HCT116 (cell line): ENCODE results near the gene MAGOH. TPM values are rescaled to one million over a fixed set of nuclear protein-coding genes. Genes with fewer than 3 reads are reported as not detected.

Experiments used
- ATAC-seq: fragments of 200-7000 bp; cut with Tn5 transposase; 2 replicates; pipeline ENCODE4 v1.9.1; 2020; ENCODE audit warnings: mild to moderate bottlenecking, moderate library complexity
- BruUV-seq: library from RNA; stranded (reverse); fragments of 400-500 nt; replicated peaks from 2 replicates; lab custom pipeline; 2021; lab: Mats Ljungman, UMichigan
- CTCF ChIA-PET: fragments of 300-600 bp; sonication (Branson Sonifier 250); formaldehyde crosslinking; loops from one replicate; lab custom pipeline; 2021; ENCODE audit warnings: antibody characterized with exemption; lab: Charles Lee
- POLR2A ChIA-PET: fragments of 300-600, 350-600 bp; sonication (Branson Sonifier 250); formaldehyde crosslinking; loops from one replicate; lab custom pipeline; 2021; ENCODE audit warnings: antibody characterized with exemption; lab: Charles Lee
- RAD21 ChIA-PET, 2 experiments: fragments of 300-600 bp; sonication (Branson Sonifier 250); formaldehyde crosslinking; loops; one replicate each; lab custom pipeline; 2023; ENCODE audit warnings: low total read pairs in 2 of 2; ENCODE audit not compliant: uncharacterized antibody in 2 of 2, unreplicated experiment in 2 of 2, low non-redundant PET in 1 of 2; lab: Charles Lee
- DNase-seq: peaks from one replicate; pipeline ENCODE4 v3.0.0-alpha.2; 2010; ENCODE audit warnings: low read depth, low spot score
- H2AFZ ChIP-seq: fragments of 200-600 bp; shearing (Covaris generic), sonication (generic); 2 replicates; pipeline ENCODE4 v1.6.1; 2017; ENCODE audit warnings: low read depth, mixed run types, mixed read lengths, antibody characterized with exemption, low read length; ENCODE audit not compliant: poor library complexity, severe bottlenecking
- H3K27ac ChIP-seq: 2 replicates; pipeline ENCODE4 v1.5.1; 2012; ENCODE audit warnings: low read depth, low read length
- H3K27me3 ChIP-seq: fragments of 200-600 bp; sonication (generic); 2 replicates; pipeline ENCODE4 v1.6.1; 2016; ENCODE audit warnings: mixed run types, low read length, mixed read lengths; ENCODE audit not compliant: insufficient read depth
- H3K36me3 ChIP-seq, 2 experiments: fragments of 200-500 bp in 1 of 2; fragments of 200-600 bp in 1 of 2; sonication (Bioruptor generic) in 1 of 2; sonication (generic) in 1 of 2; 2 replicates each; pipeline versions ENCODE4 v1.5.1 to v1.6.1; 2014 to 2016; ENCODE audit warnings: low read length in 2 of 2, inconsistent platforms in 1 of 2, mixed read lengths in 1 of 2, mixed run types in 1 of 2; ENCODE audit not compliant: insufficient read depth in 2 of 2, control insufficient read depth in 1 of 2
- H3K4me1 ChIP-seq, 2 experiments: fragments of 200-600 bp in 1 of 2; sonication (generic) in 1 of 2; 2 replicates each; pipeline versions ENCODE4 v1.5.1 to v1.6.1; 2012 to 2017; ENCODE audit warnings: low read length in 2 of 2, inconsistent platforms in 1 of 2, mild to moderate bottlenecking in 1 of 2, mixed read lengths in 1 of 2, mixed run types in 1 of 2, moderate library complexity in 1 of 2; ENCODE audit not compliant: insufficient read depth in 2 of 2, control insufficient read depth in 1 of 2
- H3K4me2 ChIP-seq: fragments of 200-600 bp; sonication (generic); 2 replicates; pipeline ENCODE4 v1.6.1; 2017; ENCODE audit warnings: mixed run types, low read length, mixed read lengths
- H3K4me3 ChIP-seq, 2 experiments: fragments of 200-600 bp in 1 of 2; sonication (generic) in 1 of 2; replicated peaks in 1 of 2; 2 replicates each; pipeline ENCODE4 v1.5.1; 2011 to 2016; ENCODE audit warnings: low read length in 2 of 2, control low read depth in 1 of 2, low read depth in 1 of 2, mild to moderate bottlenecking in 1 of 2, mixed read lengths in 1 of 2, mixed run types in 1 of 2
- H3K79me2 ChIP-seq: fragments of 200-600 bp; sonication (generic); 2 replicates; pipeline ENCODE4 v1.6.1; 2017; ENCODE audit warnings: mild to moderate bottlenecking, mixed run types, low read length, moderate library complexity, mixed read lengths; ENCODE audit not compliant: insufficient read depth
- H3K9ac ChIP-seq: fragments of 200-600 bp; sonication (generic); 2 replicates; pipeline ENCODE4 v1.6.1; 2016; ENCODE audit warnings: low read length, mixed read lengths
- H3K9me2 ChIP-seq: fragments of 200-600 bp; sonication (generic), shearing (Covaris generic); 2 replicates; pipeline ENCODE4 v1.6.1; 2017; ENCODE audit warnings: mixed run types, mild to moderate bottlenecking, moderate library complexity; ENCODE audit not compliant: insufficient read depth
- H3K9me3 ChIP-seq, 2 experiments: fragments of 200-500 bp in 1 of 2; fragments of 200-600 bp in 1 of 2; sonication (Bioruptor generic) in 1 of 2; sonication (generic) in 1 of 2; 2 replicates each; pipeline ENCODE4 v1.6.1; 2014 to 2017; ENCODE audit warnings: low read length in 2 of 2, mixed read lengths in 2 of 2, inconsistent platforms in 1 of 2, low read depth in 1 of 2, mild to moderate bottlenecking in 1 of 2, mixed run types in 1 of 2, moderate library complexity in 1 of 2; ENCODE audit not compliant: control insufficient read depth in 1 of 2, insufficient read depth in 1 of 2
- H4K20me1 ChIP-seq: fragments of 200-600 bp; sonication (generic), shearing (Covaris generic); 2 replicates; pipeline ENCODE4 v1.6.1; 2017; ENCODE audit warnings: mixed run types, mild to moderate bottlenecking, moderate library complexity; ENCODE audit not compliant: insufficient read depth
- ELF1 ChIP-seq: IDR thresholded peaks from 2 replicates; pipeline ENCODE4 v1.6.1; 2012; ENCODE audit warnings: low read depth, borderline replicate concordance
- FOSL1 ChIP-seq: IDR thresholded peaks from 2 replicates; pipeline ENCODE4 v1.6.1; 2012; ENCODE audit warnings: low read depth
- JUND ChIP-seq: IDR thresholded peaks from 2 replicates; pipeline ENCODE4 v1.6.1; 2012
- MAX ChIP-seq: IDR thresholded peaks from 2 replicates; pipeline ENCODE4 v1.6.1; 2012
- POLR2AphosphoS5 ChIP-seq: IDR thresholded peaks from 2 replicates; pipeline ENCODE4 v1.6.1; 2011; ENCODE audit warnings: mild to moderate bottlenecking, low read depth, low read length, moderate library complexity
- RAD21 ChIP-seq: IDR thresholded peaks from 2 replicates; pipeline ENCODE4 v1.6.1; 2012; ENCODE audit warnings: low read depth, mild to moderate bottlenecking
- SRF ChIP-seq: IDR thresholded peaks from 2 replicates; pipeline ENCODE4 v1.6.1; 2012; ENCODE audit warnings: low read depth
- TCF7L2 ChIP-seq: IDR thresholded peaks from 2 replicates; pipeline ENCODE4 v1.7.0; 2011; ENCODE audit warnings: borderline replicate concordance, inconsistent platforms; ENCODE audit not compliant: insufficient read depth, insufficient read length; ENCODE audit errors: extremely low read depth
- YY1 ChIP-seq: IDR thresholded peaks from 2 replicates; pipeline ENCODE4 v1.6.1; 2011; ENCODE audit warnings: low read length, low read depth, moderate library complexity, mild to moderate bottlenecking; ENCODE audit not compliant: insufficient replicate concordance; ENCODE audit errors: extremely low read depth
- ZNF274 ChIP-seq: fragments of 200-500 bp; sonication (Bioruptor generic); IDR thresholded peaks from 2 replicates; pipeline ENCODE4 v1.6.1; 2014; ENCODE audit warnings: mild to moderate bottlenecking, low read depth, low read length, inconsistent platforms
- intact Hi-C: fragments of 100-400 bp; cut with micrococcal nuclease; formaldehyde crosslinking; loops from 2 replicates; pipeline ENCODE4 v1.10.0; 2022
- total RNA-seq: library from RNA; stranded (reverse); gene quantifications from one replicate; pipeline ENCODE4 v1.2.1, GENCODE V29; 2021; ENCODE audit not compliant: unreplicated experiment
- TF ChIP-seq, protein P1 (sequence below): IDR thresholded peaks from 2 replicates; pipeline ENCODE4 v1.6.1; 2011; ENCODE audit warnings: mild to moderate bottlenecking, low read length, moderate library complexity; ENCODE audit not compliant: insufficient replicate concordance; ENCODE audit errors: extremely low read depth

The MAGOH gene
- total RNA-seq, 1 experiment from 2014 or later, result 63.7 TPM

DNA sequence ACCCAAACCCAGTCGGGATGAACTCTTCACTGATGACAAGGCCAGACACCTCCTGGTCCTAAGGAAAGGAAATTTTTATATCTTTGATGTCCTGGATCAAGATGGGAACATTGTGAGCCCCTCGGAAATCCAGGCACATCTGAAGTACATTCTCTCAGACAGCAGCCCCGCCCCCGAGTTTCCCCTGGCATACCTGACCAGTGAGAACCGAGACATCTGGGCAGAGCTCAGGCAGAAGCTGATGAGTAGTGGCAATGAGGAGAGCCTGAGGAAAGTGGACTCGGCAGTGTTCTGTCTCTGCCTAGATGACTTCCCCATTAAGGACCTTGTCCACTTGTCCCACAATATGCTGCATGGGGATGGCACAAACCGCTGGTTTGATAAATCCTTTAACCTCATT is 28.0 kb downstream of the MAGOH start:
- Histone ChIP-seq H3K9me3 (peaks cover 0 to 4% of the 10 kb centered on the region in 2 experiments; a peak in 1 of 4 replicates), H2AFZ (no peak overlapping the region), H3K9ac (no peak overlapping the region), H3K9me2 (no peaks in the 10 kb centered on the region)
- no peak for DNase-seq
- intact Hi-C loops, result no loop called here
- no peak for TF ChIP-seq JUND
- TF ChIP-seq SRF, result no peak
- TF ChIP-seq, protein P1, sequence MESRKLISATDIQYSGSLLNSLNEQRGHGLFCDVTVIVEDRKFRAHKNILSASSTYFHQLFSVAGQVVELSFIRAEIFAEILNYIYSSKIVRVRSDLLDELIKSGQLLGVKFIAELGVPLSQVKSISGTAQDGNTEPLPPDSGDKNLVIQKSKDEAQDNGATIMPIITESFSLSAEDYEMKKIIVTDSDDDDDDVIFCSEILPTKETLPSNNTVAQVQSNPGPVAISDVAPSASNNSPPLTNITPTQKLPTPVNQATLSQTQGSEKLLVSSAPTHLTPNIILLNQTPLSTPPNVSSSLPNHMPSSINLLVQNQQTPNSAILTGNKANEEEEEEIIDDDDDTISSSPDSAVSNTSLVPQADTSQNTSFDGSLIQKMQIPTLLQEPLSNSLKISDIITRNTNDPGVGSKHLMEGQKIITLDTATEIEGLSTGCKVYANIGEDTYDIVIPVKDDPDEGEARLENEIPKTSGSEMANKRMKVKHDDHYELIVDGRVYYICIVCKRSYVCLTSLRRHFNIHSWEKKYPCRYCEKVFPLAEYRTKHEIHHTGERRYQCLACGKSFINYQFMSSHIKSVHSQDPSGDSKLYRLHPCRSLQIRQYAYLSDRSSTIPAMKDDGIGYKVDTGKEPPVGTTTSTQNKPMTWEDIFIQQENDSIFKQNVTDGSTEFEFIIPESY, result no peak
- TF ChIP-seq TCF7L2, result no peak
- TF ChIP-seq ELF1, result no peak
- TF ChIP-seq YY1, result no peak
- TF ChIP-seq MAX, result no peak
- no peak for TF ChIP-seq ZNF274
- TF ChIP-seq FOSL1, result no peak
- TF ChIP-seq RAD21, result no peak
- TF ChIP-seq POLR2AphosphoS5, result no peak
- TF ChIP-seq, all 23 proteins: peak for 0
- H3K36me3 ChIP-seq, result peaks cover 10 to 19% of the 10 kb centered on the region in 2 experiments; a peak in 3 of 4 replicates
- H3K4me1 ChIP-seq, result no peaks in the 10 kb centered on the region
- no peak overlapping the region for H3K4me2 ChIP-seq
- H4K20me1 ChIP-seq, result no peaks in the 10 kb centered on the region
- H3K79me2 ChIP-seq, result no peaks in the 10 kb centered on the region
- no peak for ATAC-seq
- no peaks in the 10 kb centered on the region for H3K27me3 ChIP-seq
- RAD21 ChIA-PET, result no interaction called here
- H3K4me3 ChIP-seq, result no peak overlapping the region
- CTCF ChIA-PET, result no interaction called here
- H3K27ac ChIP-seq, result no peak overlapping the region
- BruUV-seq, result no TSS peak
- POLR2A ChIA-PET, result no interaction called here
